ENCODE results near the gene NOTCH2. TPM values are rescaled to one million over a fixed set of nuclear protein-coding genes. Genes with fewer than 3 reads are reported as not detected.
A peak's percentile ranks its signal among the peaks of the same experiment; 100 is the strongest.

The NOTCH2 gene
- total RNA-seq, 1 donor from 2014 or later, result 159 TPM

GRCh38 chr1:119920104-119920968, 149.1 kb downstream of the NOTCH2 start:
- intact Hi-C loops (cut with DNase I), result no loop called here
- ATAC-seq, result no peak
- DNase-seq (ENCODE audit: low spot score), result no peak

GRCh38 chr1:119919241-119919640, 150.2 kb downstream of the NOTCH2 start:
- DNase-seq (ENCODE audit: low spot score), result no peak
- no peak for ATAC-seq
- intact Hi-C loops (cut with DNase I), result loop anchor here (5.0 kb wide), 1 partner anchor 1777 kb away; no protein-coding TSS in a partner anchor

DNA sequence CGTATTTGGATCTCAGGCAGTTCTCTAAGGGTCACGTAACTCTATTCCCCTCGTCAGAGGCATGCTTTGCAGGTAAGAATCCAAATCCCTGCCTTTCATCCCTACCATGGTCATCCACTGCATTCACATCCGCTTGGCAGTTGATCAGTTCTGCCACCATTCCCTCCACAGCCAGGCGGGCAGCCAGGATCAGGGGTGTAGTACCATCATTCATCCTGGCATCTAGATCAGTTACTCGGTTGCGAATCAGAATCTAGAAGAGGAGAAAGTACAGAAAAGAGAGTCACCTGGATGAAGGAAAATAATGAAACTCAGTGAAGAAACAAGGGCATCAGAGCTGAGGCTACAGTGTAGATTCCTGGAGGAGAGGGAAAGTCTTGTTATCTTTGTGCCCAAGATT, 151.2 kb downstream of the NOTCH2 start:
- ATAC-seq (no peak), DNase-seq (ENCODE audit: low spot score) (no peak)
- intact Hi-C loops (cut with DNase I), result loop anchor here (5.0 kb wide), 1 partner anchor 1776 kb away; no protein-coding TSS in a partner anchor

DNA sequence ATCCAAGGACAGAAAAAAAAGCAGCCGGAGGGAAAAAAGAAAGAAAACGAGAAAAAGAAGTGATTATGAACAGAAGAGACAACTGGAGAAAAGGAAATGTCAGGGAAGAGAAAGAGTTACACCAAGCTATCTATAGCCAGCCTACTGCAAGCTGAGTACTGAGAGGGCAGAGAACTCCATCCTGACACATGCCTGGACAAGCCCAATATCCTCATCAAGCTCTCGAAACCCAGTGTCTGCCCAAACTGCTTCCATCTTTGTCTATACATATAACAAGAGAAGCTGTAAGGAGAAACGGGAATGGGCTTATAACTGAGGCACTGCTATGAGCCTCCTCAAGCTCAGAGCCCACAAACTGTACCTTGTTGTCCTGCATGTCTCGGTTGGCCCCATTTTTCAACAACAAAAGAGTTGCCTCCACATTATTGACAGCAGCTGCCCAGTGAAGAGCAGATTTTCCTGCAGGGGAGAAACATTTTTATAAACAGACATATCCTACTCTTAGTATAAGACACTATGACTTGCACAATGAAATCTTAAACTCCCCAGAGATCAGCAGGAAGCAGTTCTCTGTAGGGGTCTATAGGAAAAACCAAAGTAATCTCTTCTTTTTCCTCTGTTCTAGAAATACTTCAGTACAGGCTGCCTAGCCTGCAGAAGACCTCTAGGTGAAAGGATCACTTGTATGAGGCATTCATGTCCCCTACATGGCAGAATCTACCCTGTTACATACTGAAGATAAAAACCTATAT, 152.0 kb downstream of the NOTCH2 start:
- intact Hi-C loops (cut with DNase I), result loop anchor here (5.0 kb wide), 1 partner anchor 1775 kb away; no protein-coding TSS in a partner anchor
- DNase-seq (ENCODE audit: low spot score) (no peak), ATAC-seq (no peak)

GRCh38 chr1:119915517-119915916, 153.9 kb downstream of the NOTCH2 start:
- no peak for DNase-seq (ENCODE audit: low spot score)
- intact Hi-C loops (cut with DNase I), result loop anchor here (5.0 kb wide), 1 partner anchor 1773 kb away; no protein-coding TSS in a partner anchor
- peak; percentile 23 for ATAC-seq

GRCh38 chr1:119914071-119914470, 155.4 kb downstream of the NOTCH2 start:
- intact Hi-C loops (cut with DNase I), result no loop called here
- DNase-seq (ENCODE audit: low spot score) (no peak), ATAC-seq (no peak)

DNA sequence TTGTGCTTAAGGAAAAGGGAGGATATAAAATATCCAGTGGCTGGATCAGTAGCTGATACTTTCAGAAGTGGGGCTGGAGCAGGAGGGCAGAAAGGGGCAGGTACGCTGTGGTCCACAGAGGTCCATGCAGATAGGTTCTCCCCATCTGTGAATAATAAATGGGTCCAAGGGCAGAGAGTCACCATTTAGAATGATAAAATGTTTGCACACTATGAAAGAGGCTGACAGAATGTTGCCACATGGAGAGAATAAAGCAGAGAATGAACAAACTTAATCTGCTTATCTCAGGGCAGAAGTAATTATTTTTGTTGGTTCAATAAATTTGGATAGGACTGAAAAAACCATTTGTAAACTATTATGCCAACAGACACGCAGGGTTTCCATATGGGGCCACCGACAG, 156.5 kb downstream of the NOTCH2 start:
- DNase-seq (ENCODE audit: low spot score), result no peak
- intact Hi-C loops (cut with DNase I), result no loop called here
- ATAC-seq, result no peak

DNA sequence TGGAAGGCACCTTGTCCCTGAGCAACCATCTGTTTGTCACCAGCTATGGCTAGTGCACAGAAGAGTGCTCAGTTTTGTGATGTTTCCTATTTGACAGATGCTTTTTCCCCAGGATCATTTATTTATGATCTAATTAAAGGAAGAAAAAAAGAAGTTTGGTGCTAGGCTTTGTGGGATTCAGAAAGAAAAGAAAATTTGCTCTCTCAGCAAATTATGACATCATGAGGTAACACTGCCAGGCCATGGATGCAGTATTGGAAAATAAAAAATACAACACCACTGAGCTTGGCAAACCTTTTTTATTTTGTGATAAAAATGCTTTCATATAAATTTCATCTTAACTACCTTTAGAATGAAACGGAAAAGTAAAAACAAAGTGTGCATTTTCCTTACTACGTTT, 157.7 kb downstream of the NOTCH2 start:
- intact Hi-C loops (cut with DNase I), result no loop called here
- no peak for DNase-seq (ENCODE audit: low spot score)
- ATAC-seq, result no peak

- DNase-seq (ENCODE audit: low spot score) (no peak), ATAC-seq (no peak)
- intact Hi-C loops (cut with DNase I), result no loop called here
Observed at GRCh38 chr1:119910618-119911017, 158.8 kb downstream of the NOTCH2 start.

- intact Hi-C loops (cut with DNase I), result no loop called here
- DNase-seq (ENCODE audit: low spot score), result no peak
- no peak for ATAC-seq
Observed at GRCh38 chr1:119909890-119910596, 159.4 kb downstream of the NOTCH2 start.

DNA sequence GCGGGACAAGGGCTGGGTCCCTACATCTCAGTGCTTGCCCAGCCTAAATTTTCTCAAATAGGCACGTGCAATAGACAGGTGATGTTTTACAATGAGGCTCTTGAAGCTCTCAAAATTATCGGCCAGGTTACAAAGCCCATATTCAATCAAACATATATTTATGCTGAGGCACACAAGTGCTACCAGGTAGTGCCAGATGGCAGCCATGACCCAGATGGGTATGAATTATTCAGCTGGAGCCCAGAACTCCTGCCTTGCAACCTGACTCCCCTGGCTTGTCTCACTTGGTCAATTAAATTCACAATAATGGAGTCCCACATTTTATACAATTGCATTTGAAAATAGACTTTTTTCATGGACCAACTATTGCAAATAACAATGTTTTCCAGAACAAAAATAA, 160.8 kb downstream of the NOTCH2 start:
- ATAC-seq (no peak), DNase-seq (ENCODE audit: low spot score) (no peak)
- intact Hi-C loops (cut with DNase I), result no loop called here

- no peak for ATAC-seq
- intact Hi-C loops (cut with DNase I), result no loop called here
- no peak for DNase-seq (ENCODE audit: low spot score)
Observed at GRCh38 chr1:119906927-119907652, 162.4 kb downstream of the NOTCH2 start.

GRCh38 chr1:119903443-119903835, 166.0 kb downstream of the NOTCH2 start:
- ATAC-seq, result no peak
- DNase-seq (ENCODE audit: low spot score), result no peak
- intact Hi-C loops (cut with DNase I), result no loop called here

- intact Hi-C loops (cut with DNase I), result no loop called here
- no peak for ATAC-seq
- no peak for DNase-seq (ENCODE audit: low spot score)
Observed at GRCh38 chr1:119902775-119903442, 166.6 kb downstream of the NOTCH2 start.

- intact Hi-C loops (cut with DNase I), result no loop called here
- ATAC-seq (no peak), DNase-seq (ENCODE audit: low spot score) (no peak)
Observed at GRCh38 chr1:119898981-119899720, 170.3 kb downstream of the NOTCH2 start.

GRCh38 chr1:119898530-119898929, 170.9 kb downstream of the NOTCH2 start:
- no peak for DNase-seq (ENCODE audit: low spot score)
- no peak for ATAC-seq
- intact Hi-C loops (cut with DNase I), result no loop called here

DNA sequence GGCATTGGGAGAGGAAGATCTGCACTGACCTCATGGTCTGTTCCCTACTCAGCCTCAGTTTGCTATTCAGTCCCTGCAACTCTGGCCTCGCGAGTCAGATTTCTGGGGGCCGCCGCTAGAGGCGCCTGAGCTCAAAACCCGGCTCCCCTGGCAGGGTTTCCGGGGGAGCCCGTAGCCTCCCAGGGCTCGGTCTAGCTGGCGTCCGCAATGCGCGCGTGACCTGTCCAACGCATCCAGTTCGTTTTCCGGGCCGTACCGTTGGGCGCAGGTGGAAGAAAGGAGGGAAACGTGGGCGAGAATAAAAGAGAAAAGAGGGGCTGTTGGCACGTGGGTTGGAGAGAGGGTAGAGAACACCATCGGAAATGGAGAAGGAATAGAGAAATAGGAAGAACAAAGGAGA, 173.2 kb downstream of the NOTCH2 start, which contains the start of gene ADAM30:
Gene ADAM30 (minus strand): TSS at position 213 of the 400 bp plus-strand sequence. CDS start 179 bp downstream, at position 34.
- no peak for ATAC-seq
- DNase-seq (ENCODE audit: low spot score), result no peak
- intact Hi-C loops (cut with DNase I), result no loop called here

GRCh38 chr1:119895102-119895501, 174.4 kb downstream of the NOTCH2 start:
- intact Hi-C loops (cut with DNase I), result no loop called here
- DNase-seq (ENCODE audit: low spot score), result no peak
- no peak for ATAC-seq

All from sciatic nerve (tissue), 2 donors.